ENCODE results near the gene FOXF1.

Gene FOXF1

GRCh38 chr16:86494565-86495356 lies 15.6 kb upstream of the FOXF1 start:
- ChIA-PET CTCF (interaction anchor here (1.1 to 2.0 kb wide), 2 partner anchors 23 to 194 kb away, joined by 3 to 8 read pairs; no protein-coding TSS in a partner anchor), POLR2A (no interaction called here)
- no peak for TF ChIP-seq CTCF (IDR thresholded peaks at IDR 0.05; ENCODE audit: control extremely low read depth, extremely low read depth, low read depth, missing control alignments)
- no peak for DNase-seq (ENCODE audit: extremely low spot score)

DNA sequence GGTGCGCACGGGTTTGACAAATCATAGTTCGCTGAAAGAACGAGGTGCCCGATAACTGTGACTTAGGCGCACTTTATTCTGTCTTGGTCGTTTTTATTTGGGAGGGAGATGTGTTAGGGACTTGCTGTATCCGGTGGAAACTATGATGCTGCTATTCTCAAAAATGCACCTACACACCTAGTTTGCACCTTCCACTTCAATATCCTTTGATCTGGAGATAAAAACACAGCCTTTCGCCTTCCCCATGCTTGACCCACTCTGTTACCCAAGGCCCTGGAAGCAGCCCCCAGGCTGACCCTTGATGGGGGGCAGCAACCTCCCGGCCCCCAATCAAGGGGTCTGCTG lies 15.0 kb upstream of the FOXF1 start:
- no peak for TF ChIP-seq CTCF (IDR thresholded peaks at IDR 0.05; ENCODE audit: control extremely low read depth, extremely low read depth, low read depth, missing control alignments)
- POLR2A ChIA-PET: no interaction called here
- CTCF ChIA-PET: no interaction called here
- no peak for DNase-seq (ENCODE audit: extremely low spot score)

GRCh38 chr16:86495756-86496261 lies 14.5 kb upstream of the FOXF1 start:
- TF ChIP-seq CTCF (IDR thresholded peaks at IDR 0.05; ENCODE audit: control extremely low read depth, extremely low read depth, low read depth, missing control alignments): no peak
- no peak for DNase-seq (ENCODE audit: extremely low spot score)
- CTCF ChIA-PET: no interaction called here
- POLR2A ChIA-PET: no interaction called here

- no peak for TF ChIP-seq CTCF (IDR thresholded peaks at IDR 0.05; ENCODE audit: control extremely low read depth, extremely low read depth, low read depth, missing control alignments)
- ChIA-PET POLR2A (no interaction called here), CTCF (no interaction called here)
- no peak for DNase-seq (ENCODE audit: extremely low spot score)
Measured at GRCh38 chr16:86496262-86496928, 13.9 kb upstream of the FOXF1 start.

GRCh38 chr16:86496929-86497461 lies 13.3 kb upstream of the FOXF1 start:
- POLR2A ChIA-PET: no interaction called here
- CTCF ChIA-PET: no interaction called here
- TF ChIP-seq CTCF (IDR thresholded peaks at IDR 0.05; ENCODE audit: control extremely low read depth, extremely low read depth, low read depth, missing control alignments): no peak

DNA sequence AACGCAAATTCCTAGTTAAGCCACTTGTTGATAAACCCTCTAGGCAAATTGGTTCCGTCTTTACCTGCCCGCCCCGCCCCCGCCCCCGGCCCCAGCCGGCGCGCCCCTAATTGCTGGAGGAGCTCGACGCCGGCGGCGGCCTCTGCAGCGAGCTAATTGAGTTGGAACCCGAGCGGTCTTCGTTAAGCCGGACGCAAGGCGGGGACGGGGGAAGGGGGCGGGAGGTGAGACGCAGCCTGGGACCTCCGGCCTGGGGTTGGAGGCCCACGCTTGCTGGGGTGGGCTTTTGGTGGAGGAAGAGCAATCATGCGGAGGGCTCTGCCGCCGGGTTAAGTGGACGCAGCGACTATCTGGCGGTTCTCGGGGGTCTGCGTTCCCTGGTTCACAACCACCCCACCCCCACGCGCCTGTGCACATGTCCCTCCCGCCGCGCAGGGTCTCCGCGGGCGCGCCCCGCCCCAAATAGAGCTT lies 12.7 kb upstream of the FOXF1 start:
- ChIA-PET CTCF (no interaction called here), POLR2A (no interaction called here)
- DNase-seq (ENCODE audit: extremely low spot score): no peak
- TF ChIP-seq CTCF (IDR thresholded peaks at IDR 0.05; ENCODE audit: control extremely low read depth, extremely low read depth, low read depth, missing control alignments): no peak

More at GRCh38 chr16:86496929-86497461, 13.3 kb upstream of the FOXF1 start:
- no peak for DNase-seq (ENCODE audit: extremely low spot score)

Measured in GM10248 (cell line).